DOHH2 (cell line): ENCODE data around the gene AMIGO3.

Experiments used
- H3F3A ChIP-seq: fragments of 200-600 bp; sonication (generic), shearing (Covaris generic); 2 replicates; pipeline ENCODE4 v1.6.0; 2016; ENCODE audit warnings: antibody characterized with exemption, mild to moderate bottlenecking; ENCODE audit not compliant: control insufficient read depth, insufficient read depth
- H3K27ac ChIP-seq: fragments of 200-600 bp; sonication (generic); 2 replicates; pipeline ENCODE4 v1.5.1; 2014; ENCODE audit warnings: low read depth, mild to moderate bottlenecking, low read length, moderate library complexity
- H3K27me3 ChIP-seq: fragments of 200-600 bp; sonication (generic); 2 replicates; pipeline ENCODE4 v1.6.1; 2014; ENCODE audit warnings: mild to moderate bottlenecking, low read length, mixed read lengths; ENCODE audit not compliant: control insufficient read depth
- H3K36me3 ChIP-seq: fragments of 200-600 bp; sonication (generic); 2 replicates; pipeline ENCODE4 v1.6.1; 2014; ENCODE audit warnings: mild to moderate bottlenecking, low read length, moderate library complexity, mixed read lengths; ENCODE audit not compliant: control insufficient read depth
- H3K4me1 ChIP-seq: fragments of 200-600 bp; sonication (generic); 2 replicates; pipeline ENCODE4 v1.6.1; 2014; ENCODE audit warnings: mild to moderate bottlenecking, low read length, mixed read lengths; ENCODE audit not compliant: control insufficient read depth
- H3K4me2 ChIP-seq: fragments of 200-600 bp; sonication (generic); 2 replicates; pipeline ENCODE4 v1.6.0; 2014; ENCODE audit warnings: mild to moderate bottlenecking, low read length, moderate library complexity
- H3K4me3 ChIP-seq: fragments of 200-600 bp; sonication (generic); 2 replicates; pipeline ENCODE4 v1.5.1; 2014; ENCODE audit warnings: mild to moderate bottlenecking, low read length, mixed read lengths
- H3K79me2 ChIP-seq: fragments of 200-600 bp; sonication (generic); 2 replicates; pipeline ENCODE4 v1.6.1; 2014; ENCODE audit warnings: mild to moderate bottlenecking, low read length, mixed read lengths; ENCODE audit not compliant: control insufficient read depth
- H3K9me2 ChIP-seq: fragments of 200-600 bp; sonication (generic); replicated peaks from 2 replicates; pipeline ENCODE4 v1.6.1; 2014; ENCODE audit warnings: mild to moderate bottlenecking, low read length, mixed read lengths; ENCODE audit not compliant: control insufficient read depth
- H3K9me3 ChIP-seq: fragments of 200-600 bp; sonication (generic); 2 replicates; pipeline ENCODE4 v1.6.1; 2014; ENCODE audit warnings: antibody characterized with exemption, low read length, mixed read lengths; ENCODE audit not compliant: control insufficient read depth, insufficient read depth
- H4K20me1 ChIP-seq: fragments of 200-600 bp; sonication (generic); 2 replicates; pipeline ENCODE4 v1.6.0; 2014; ENCODE audit warnings: low read depth, mild to moderate bottlenecking, antibody characterized with exemption, low read length, moderate library complexity; ENCODE audit not compliant: control insufficient read depth, insufficient read depth
- EZH2phosphoT487 ChIP-seq: fragments of 200-600 bp; sonication (generic); IDR thresholded peaks from 2 replicates; pipeline ENCODE4 v1.6.1; 2017; ENCODE audit warnings: borderline replicate concordance, mild to moderate bottlenecking, antibody characterized with exemption, low read length, moderate library complexity, mixed read lengths
- TF ChIP-seq, protein P1 (sequence below): fragments of 200-600 bp; sonication (generic); IDR thresholded peaks from one replicate; pipeline ENCODE4 v1.5.1; 2014; ENCODE audit warnings: antibody characterized with exemption, mild to moderate bottlenecking, low read depth, low read length; ENCODE audit not compliant: poor library complexity, severe bottlenecking

The AMIGO3 gene

GRCh38 chr3:49719214-49719884 lies at the start of gene AMIGO3:
AMIGO3 (minus strand) TSS chr3:49719684; CDS start chr3:49719465, 219 bp downstream.
- Histone ChIP-seq H3K27ac (peak within 1 kb of the TSS; percentile 27; the same call in 1 of the 2 replicates), H3K4me2 (peak within 1 kb of the TSS; percentile 85), H3K36me3 (peaks cover 46% of the 10 kb centered on the region), H3K4me1 (peaks cover 26% of the 10 kb centered on the region), H3K27me3 (no peaks in the 10 kb centered on the region), H3K9me3 (no peaks in the 10 kb centered on the region), H3K4me3 (peak within 1 kb of the TSS; percentile 76), H3K9me2 (no peaks in the 10 kb centered on the region), H4K20me1 (no peaks in the 10 kb centered on the region), H3K79me2 (peaks cover 20% of the 10 kb centered on the region), H3F3A (no peaks in the 10 kb centered on the region)
- TF ChIP-seq EZH2phosphoT487: no peak
- TF ChIP-seq, protein P1, sequence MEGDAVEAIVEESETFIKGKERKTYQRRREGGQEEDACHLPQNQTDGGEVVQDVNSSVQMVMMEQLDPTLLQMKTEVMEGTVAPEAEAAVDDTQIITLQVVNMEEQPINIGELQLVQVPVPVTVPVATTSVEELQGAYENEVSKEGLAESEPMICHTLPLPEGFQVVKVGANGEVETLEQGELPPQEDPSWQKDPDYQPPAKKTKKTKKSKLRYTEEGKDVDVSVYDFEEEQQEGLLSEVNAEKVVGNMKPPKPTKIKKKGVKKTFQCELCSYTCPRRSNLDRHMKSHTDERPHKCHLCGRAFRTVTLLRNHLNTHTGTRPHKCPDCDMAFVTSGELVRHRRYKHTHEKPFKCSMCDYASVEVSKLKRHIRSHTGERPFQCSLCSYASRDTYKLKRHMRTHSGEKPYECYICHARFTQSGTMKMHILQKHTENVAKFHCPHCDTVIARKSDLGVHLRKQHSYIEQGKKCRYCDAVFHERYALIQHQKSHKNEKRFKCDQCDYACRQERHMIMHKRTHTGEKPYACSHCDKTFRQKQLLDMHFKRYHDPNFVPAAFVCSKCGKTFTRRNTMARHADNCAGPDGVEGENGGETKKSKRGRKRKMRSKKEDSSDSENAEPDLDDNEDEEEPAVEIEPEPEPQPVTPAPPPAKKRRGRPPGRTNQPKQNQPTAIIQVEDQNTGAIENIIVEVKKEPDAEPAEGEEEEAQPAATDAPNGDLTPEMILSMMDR: peak; percentile 51

GRCh38 chr3:49763981-49764380 lies 44.5 kb upstream of the AMIGO3 start:
- Histone ChIP-seq H3K9me3 (no peaks in the 10 kb centered on the region), H3K9me2 (no peaks in the 10 kb centered on the region), H3F3A (0 out of 2 replicates have a peak, but pooled peaks cover 2% of the 10 kb centered on the region), H3K36me3 (no peaks in the 10 kb centered on the region; the same call in 1 of the 2 replicates), H3K27me3 (no peaks in the 10 kb centered on the region), H4K20me1 (no peaks in the 10 kb centered on the region), H3K4me3 (no peak overlapping the region), H3K27ac (no peak overlapping the region), H3K79me2 (peaks cover 79% of the 10 kb centered on the region), H3K4me1 (0 out of 2 replicates have a peak, but pooled peaks cover 2% of the 10 kb centered on the region), H3K4me2 (no peak overlapping the region)
- no peak for TF ChIP-seq EZH2phosphoT487
- TF ChIP-seq, protein P1: no peak

- TF ChIP-seq, protein P1: no peak
- no peak for TF ChIP-seq EZH2phosphoT487
- no peaks in the 10 kb centered on the region for H3K9me2 ChIP-seq
- no peaks in the 10 kb centered on the region for H4K20me1 ChIP-seq
- no peak overlapping the region for H3K27ac ChIP-seq
- no peaks in the 10 kb centered on the region for H3K27me3 ChIP-seq
- no peaks in the 10 kb centered on the region for H3K4me1 ChIP-seq
- 0 out of 2 replicates have a peak, but pooled peaks cover 2% of the 10 kb centered on the region for H3F3A ChIP-seq
- no peaks in the 10 kb centered on the region for H3K9me3 ChIP-seq
- no peak overlapping the region for H3K4me2 ChIP-seq
- H3K4me3 ChIP-seq: no peak overlapping the region
- no peaks in the 10 kb centered on the region; the same call in 1 of the 2 replicates for H3K36me3 ChIP-seq
- peaks cover 81% of the 10 kb centered on the region for H3K79me2 ChIP-seq
Measured at GRCh38 chr3:49761661-49762060, 42.2 kb upstream of the AMIGO3 start.
